Lung microvascular endothelial cell (primary cell): ENCODE measurements around the gene ANTXR1. TPM values are rescaled to one million over a fixed set of nuclear protein-coding genes. Genes with fewer than 3 reads are reported as not detected.

Source experiments
- DNase-seq, 2 donors: peaks; one replicate each; pipeline versions ENCODE4 v3.0.0 to v3.0.0-alpha.2; 2010; ENCODE audit warnings: low read depth in 2 of 2
- total RNA-seq: library from RNA; depleted of rRNA; stranded (reverse); fragments of >200 nt; gene quantifications from 2 replicates; pipeline ENCODE4 v1.2.1, GENCODE V29; 2014

ANTXR1 gene
- total RNA-seq, 1 donor from 2014 or later = 0.20 TPM

GRCh38 chr2:69033461-69034095 is 20.6 kb downstream of the ANTXR1 start:
- DNase-seq = no peak

- DNase-seq = no peak
Observed at GRCh38 chr2:69034122-69034521, 21.1 kb downstream of the ANTXR1 start.

- no peak for DNase-seq
Observed at GRCh38 chr2:69034845-69035244, 21.9 kb downstream of the ANTXR1 start.

- DNase-seq = peak in 1 of 2 donors; percentile 15
Observed at GRCh38 chr2:69036926-69037325, 23.9 kb downstream of the ANTXR1 start.

GRCh38 chr2:69041214-69041613 is 28.2 kb downstream of the ANTXR1 start:
- no peak for DNase-seq

- DNase-seq = no peak
Observed at GRCh38 chr2:69043736-69044400, 30.9 kb downstream of the ANTXR1 start.

GRCh38 chr2:69046221-69046662 is 33.3 kb downstream of the ANTXR1 start:
- DNase-seq = peak in 1 of 2 donors; percentile 98

- no peak for DNase-seq
Observed at GRCh38 chr2:69047625-69048145, 34.7 kb downstream of the ANTXR1 start.

- no peak for DNase-seq
Observed at GRCh38 chr2:69050802-69051201, 37.8 kb downstream of the ANTXR1 start.

GRCh38 chr2:69053416-69053965 is 40.5 kb downstream of the ANTXR1 start:
- no peak for DNase-seq

GRCh38 chr2:69054431-69054830 is 41.5 kb downstream of the ANTXR1 start:
- DNase-seq = no peak

GRCh38 chr2:69055688-69056470 is 42.9 kb downstream of the ANTXR1 start:
- DNase-seq = no peak

- no peak for DNase-seq
Observed at GRCh38 chr2:69057660-69058059, 44.7 kb downstream of the ANTXR1 start.

GRCh38 chr2:69059731-69060290 is 46.8 kb downstream of the ANTXR1 start:
- DNase-seq = peak in 1 of 2 donors; percentile 51

- no peak for DNase-seq
Observed at GRCh38 chr2:69060938-69061501, 48.0 kb downstream of the ANTXR1 start.

GRCh38 chr2:69061525-69061924 is 48.5 kb downstream of the ANTXR1 start:
- peak in 1 of 2 donors; percentile 29 for DNase-seq

- DNase-seq = peak in 1 of 2 donors; percentile 28
Observed at GRCh38 chr2:69062307-69062962, 49.5 kb downstream of the ANTXR1 start.

- DNase-seq = no peak
Observed at GRCh38 chr2:69065735-69066336, 52.9 kb downstream of the ANTXR1 start.

- no peak for DNase-seq
Observed at GRCh38 chr2:69067026-69067630, 54.1 kb downstream of the ANTXR1 start.

GRCh38 chr2:69067866-69068265 is 54.9 kb downstream of the ANTXR1 start:
- no peak for DNase-seq
